ENCODE measurements around the gene OSBPL10.

DNA sequence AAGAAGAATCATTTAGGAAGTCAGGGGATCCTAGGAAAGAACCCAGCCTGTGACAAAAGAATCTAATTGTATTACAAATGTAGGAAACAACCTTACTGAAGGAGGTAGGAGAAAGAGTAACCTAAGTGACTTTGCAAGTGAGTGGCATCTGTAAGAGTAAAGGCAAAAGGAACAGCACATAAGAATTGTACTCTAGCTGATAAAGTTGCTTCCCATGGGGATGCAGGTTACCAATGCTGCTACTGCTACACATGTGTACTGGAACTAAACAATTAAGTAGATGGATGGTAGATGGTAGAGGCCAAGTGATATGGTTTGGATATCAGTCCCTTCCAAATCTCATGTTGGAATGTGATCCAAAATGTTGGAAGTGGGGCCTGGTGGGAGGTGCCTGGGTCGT, 60.8 kb downstream of the OSBPL10 start:
- TF ChIP-seq, protein P1, sequence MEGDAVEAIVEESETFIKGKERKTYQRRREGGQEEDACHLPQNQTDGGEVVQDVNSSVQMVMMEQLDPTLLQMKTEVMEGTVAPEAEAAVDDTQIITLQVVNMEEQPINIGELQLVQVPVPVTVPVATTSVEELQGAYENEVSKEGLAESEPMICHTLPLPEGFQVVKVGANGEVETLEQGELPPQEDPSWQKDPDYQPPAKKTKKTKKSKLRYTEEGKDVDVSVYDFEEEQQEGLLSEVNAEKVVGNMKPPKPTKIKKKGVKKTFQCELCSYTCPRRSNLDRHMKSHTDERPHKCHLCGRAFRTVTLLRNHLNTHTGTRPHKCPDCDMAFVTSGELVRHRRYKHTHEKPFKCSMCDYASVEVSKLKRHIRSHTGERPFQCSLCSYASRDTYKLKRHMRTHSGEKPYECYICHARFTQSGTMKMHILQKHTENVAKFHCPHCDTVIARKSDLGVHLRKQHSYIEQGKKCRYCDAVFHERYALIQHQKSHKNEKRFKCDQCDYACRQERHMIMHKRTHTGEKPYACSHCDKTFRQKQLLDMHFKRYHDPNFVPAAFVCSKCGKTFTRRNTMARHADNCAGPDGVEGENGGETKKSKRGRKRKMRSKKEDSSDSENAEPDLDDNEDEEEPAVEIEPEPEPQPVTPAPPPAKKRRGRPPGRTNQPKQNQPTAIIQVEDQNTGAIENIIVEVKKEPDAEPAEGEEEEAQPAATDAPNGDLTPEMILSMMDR (conservative IDR thresholded peaks at IDR 0.05; ENCODE audit: low read length) = no peak
- TF ChIP-seq EZH2phosphoT487 (IDR thresholded peaks at IDR 0.05; ENCODE audit: borderline replicate concordance) = no peak

Data from Loucy (cell line).